ENCODE data around the gene TSEN54. TPM values are rescaled to one million over a fixed set of nuclear protein-coding genes. Genes with fewer than 3 reads are reported as not detected.
A peak's percentile ranks its signal among the peaks of the same experiment; 100 is the strongest.

TSEN54 gene
- total and polyA plus RNA-seq, 12 donors, result 17.9 to 67.8 (median 26.4) TPM

GRCh38 chr17:75500419-75501216, 15.7 kb upstream of the TSEN54 start:
- Histone ChIP-seq H3K27ac (peak overlapping the region in 2 of 5 donors; percentile 79 to 81), H3K9me3 (replicated peaks in 1 of 3) (no peaks in the 10 kb centered on the region), H3K4me1 (replicated peaks in 1 of 2) (peaks cover 8 to 26% of the 10 kb centered on the region in 2 donors), H3K27me3 (no peaks in the 10 kb centered on the region), H3K4me3 (no peak overlapping the region), H3K36me3 (replicated peaks in 1 of 2) (peaks cover 0 to 76% of the 10 kb centered on the region in 2 donors)
- TF ChIP-seq POLR2A (IDR thresholded peaks at IDR 0.05) (no peak), CTCF (IDR thresholded peaks at IDR 0.05) (no peak)
- no peak for DNase-seq
- intact Hi-C loops (cut with DNase I), result no loop called here
- WGBS, 4 donors, result 81 to 91% (median 86%) methylated on average over 8 to 17 of the region's 17 CpGs

- H3K27me3 ChIP-seq, result no peaks in the 10 kb centered on the region
- intact Hi-C loops (cut with DNase I), result no loop called here
- H3K9me3 ChIP-seq (replicated peaks in 1 of 3), result no peaks in the 10 kb centered on the region
- peak overlapping the region in 2 of 5 donors; percentile 41 to 81 for H3K27ac ChIP-seq
- DNase-seq, result peak in 1 of 7 donors; percentile 46
- no peak overlapping the region for H3K4me3 ChIP-seq
- H3K36me3 ChIP-seq (replicated peaks in 1 of 2), result peaks cover 0 to 75% of the 10 kb centered on the region in 2 donors
- peaks cover 8 to 26% of the 10 kb centered on the region in 2 donors for H3K4me1 ChIP-seq (replicated peaks in 1 of 2)
- 58 to 62% (median 59%) methylated on average over 2 to 21 of the region's 21 CpGs for WGBS, 4 donors
- no peak for TF ChIP-seq CTCF (IDR thresholded peaks at IDR 0.05)
- no peak for TF ChIP-seq POLR2A (IDR thresholded peaks at IDR 0.05)
Observed at GRCh38 chr17:75501378-75502071, 14.8 kb upstream of the TSEN54 start.

- H3K27me3 ChIP-seq, result no peaks in the 10 kb centered on the region
- intact Hi-C loops (cut with DNase I), result no loop called here
- peaks cover 0 to 76% of the 10 kb centered on the region in 2 donors for H3K36me3 ChIP-seq (replicated peaks in 1 of 2)
- no peaks in the 10 kb centered on the region for H3K9me3 ChIP-seq (replicated peaks in 1 of 3)
- DNase-seq, result peak in 1 of 7 donors; percentile 47
- 76 to 91% (median 85%) methylated on average over 5 to 40 of the region's 40 CpGs for WGBS, 4 donors
- no peak overlapping the region for H3K4me3 ChIP-seq
- peak overlapping the region in 2 of 5 donors; percentile 41 to 81 for H3K27ac ChIP-seq
- peaks cover 8 to 26% of the 10 kb centered on the region in 2 donors for H3K4me1 ChIP-seq (replicated peaks in 1 of 2)
- TF ChIP-seq CTCF (IDR thresholded peaks at IDR 0.05) (no peak), POLR2A (IDR thresholded peaks at IDR 0.05) (no peak)
Observed at GRCh38 chr17:75502072-75502720, 14.1 kb upstream of the TSEN54 start.
